ENCODE measurements around the gene ATL2.
"Not testable (repeated sequence)": the region's sequence is repeated elsewhere in the genome, so short reads cannot be mapped to it uniquely, and the experiment has no call there.

The ATL2 gene

DNA sequence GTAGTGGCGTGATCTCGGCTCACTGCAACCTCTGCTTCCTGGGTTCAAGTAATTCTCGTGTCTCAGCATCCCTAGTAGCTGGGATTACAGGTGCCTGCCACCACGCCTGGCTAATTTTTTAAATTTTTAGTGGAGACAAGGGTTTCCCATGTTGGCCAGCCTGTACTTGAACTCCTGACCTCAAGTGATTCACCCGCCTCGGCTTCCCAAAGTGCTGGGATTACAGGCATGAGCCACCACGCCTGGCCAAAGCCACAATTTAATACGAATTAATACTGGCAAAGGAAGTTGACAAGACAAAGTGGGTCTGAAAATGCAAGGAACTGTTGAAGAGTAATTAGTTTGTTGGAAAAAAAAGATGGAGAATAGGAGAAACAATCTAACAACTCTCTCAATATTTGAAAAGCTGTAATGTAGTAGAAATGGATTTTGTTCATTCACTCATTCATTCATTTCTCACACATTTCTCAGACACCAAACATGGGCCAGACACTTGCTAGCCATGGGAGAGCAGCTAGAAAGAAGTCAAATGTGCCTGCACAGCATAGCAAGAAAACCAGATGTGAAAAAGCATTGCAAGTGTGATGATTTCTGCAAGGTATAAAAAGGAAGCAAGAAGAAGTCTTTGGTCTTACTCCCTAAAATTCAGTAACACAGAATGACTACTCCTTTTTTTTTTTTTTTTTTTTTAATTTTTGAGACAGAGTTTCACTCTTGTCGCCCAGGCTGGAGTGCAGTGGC is 39.4 kb upstream of the ATL2 start:
- Histone ChIP-seq H3K27ac (ENCODE audit: insufficient read depth in 1 of 2, low read depth in 1 of 2, low read length in 2 of 2, poor library complexity in 1 of 2, severe bottlenecking in 2 of 2) (no peak overlapping the region), H3K27me3 (replicated peaks in 2 of 5; ENCODE audit: control insufficient read depth in 4 of 5, insufficient read depth in 5 of 5, low read length in 4 of 5) (peaks cover 0 to 3% (median 0%) of the 10 kb centered on the region in 5 experiments), H3K9me3 (ENCODE audit: control extremely low read depth in 1 of 5, control insufficient read depth in 4 of 5, insufficient read depth in 2 of 5, low read depth in 1 of 5, low read length in 4 of 5) (peaks cover 0 to 14% (median 11%) of the 10 kb centered on the region in 5 experiments), H3K4me1 (ENCODE audit: control extremely low read depth in 1 of 4, control insufficient read depth in 4 of 4, insufficient read depth in 4 of 4, low read length in 3 of 4) (no peaks in the 10 kb centered on the region), H3K36me3 (ENCODE audit: control insufficient read depth in 4 of 4, insufficient read depth in 4 of 4, low read length in 3 of 4) (no peaks in the 10 kb centered on the region), H3K4me3 (ENCODE audit: control insufficient read depth in 1 of 7, extremely low read depth in 1 of 7, insufficient read depth in 4 of 7, low read depth in 2 of 7, low read length in 6 of 7) (no peak overlapping the region)
- ChIA-PET CTCF (no interaction called here), POLR2A (no interaction called here)
- WGBS (ENCODE audit: insufficient coverage): 96% methylated on average over 9 of the region's 9 CpGs
- no peak for DNase-seq

GRCh38 chr2:38415728-38416291 is 38.7 kb upstream of the ATL2 start:
- WGBS (ENCODE audit: insufficient coverage): 100% methylated on average over 2 of the region's 4 CpGs
- Histone ChIP-seq H3K4me1 (ENCODE audit: control extremely low read depth in 1 of 4, control insufficient read depth in 4 of 4, insufficient read depth in 4 of 4, low read length in 3 of 4) (no peaks in the 10 kb centered on the region), H3K27me3 (replicated peaks in 2 of 5; ENCODE audit: control insufficient read depth in 4 of 5, insufficient read depth in 5 of 5, low read length in 4 of 5) (peaks cover 0 to 3% (median 0%) of the 10 kb centered on the region in 5 experiments), H3K27ac (ENCODE audit: insufficient read depth in 1 of 2, low read depth in 1 of 2, low read length in 2 of 2, poor library complexity in 1 of 2, severe bottlenecking in 2 of 2) (no peak overlapping the region), H3K36me3 (ENCODE audit: control insufficient read depth in 4 of 4, insufficient read depth in 4 of 4, low read length in 3 of 4) (no peaks in the 10 kb centered on the region), H3K4me3 (ENCODE audit: control insufficient read depth in 1 of 7, extremely low read depth in 1 of 7, insufficient read depth in 4 of 7, low read depth in 2 of 7, low read length in 6 of 7) (no peak overlapping the region), H3K9me3 (ENCODE audit: control extremely low read depth in 1 of 5, control insufficient read depth in 4 of 5, insufficient read depth in 2 of 5, low read depth in 1 of 5, low read length in 4 of 5) (peaks cover 0 to 14% (median 11%) of the 10 kb centered on the region in 5 experiments)
- ChIA-PET CTCF (no interaction called here), POLR2A (no interaction called here)
- DNase-seq: no peak

DNA sequence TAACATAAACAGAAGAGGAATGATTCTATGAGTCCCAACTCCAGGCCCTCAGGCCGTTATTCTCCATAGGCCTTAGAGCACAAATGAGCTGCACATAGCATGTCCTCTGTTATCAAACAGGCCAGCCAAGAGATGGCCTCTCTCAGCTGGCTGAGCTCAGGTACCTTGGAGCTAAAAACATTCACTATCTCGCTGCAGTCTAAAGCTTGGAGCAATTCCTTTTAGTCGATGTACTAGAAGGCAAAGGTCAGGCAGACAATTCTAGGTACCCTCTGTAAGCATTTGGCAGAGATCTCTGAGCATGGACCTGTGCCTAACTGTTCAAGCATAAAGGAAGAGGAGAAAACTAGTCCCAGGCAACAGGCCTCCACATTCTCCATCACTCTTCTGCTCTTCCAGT is 38.0 kb upstream of the ATL2 start:
- ChIA-PET POLR2A (no interaction called here), CTCF (no interaction called here)
- Histone ChIP-seq H3K27me3 (replicated peaks in 2 of 5; ENCODE audit: control insufficient read depth in 4 of 5, insufficient read depth in 5 of 5, low read length in 4 of 5) (peaks cover 0 to 3% (median 0%) of the 10 kb centered on the region in 5 experiments), H3K27ac (ENCODE audit: insufficient read depth in 1 of 2, low read depth in 1 of 2, low read length in 2 of 2, poor library complexity in 1 of 2, severe bottlenecking in 2 of 2) (no peak overlapping the region), H3K4me3 (ENCODE audit: control insufficient read depth in 1 of 7, extremely low read depth in 1 of 7, insufficient read depth in 4 of 7, low read depth in 2 of 7, low read length in 6 of 7) (no peak overlapping the region), H3K4me1 (ENCODE audit: control extremely low read depth in 1 of 4, control insufficient read depth in 4 of 4, insufficient read depth in 4 of 4, low read length in 3 of 4) (no peaks in the 10 kb centered on the region), H3K36me3 (ENCODE audit: control insufficient read depth in 4 of 4, insufficient read depth in 4 of 4, low read length in 3 of 4) (no peaks in the 10 kb centered on the region), H3K9me3 (ENCODE audit: control extremely low read depth in 1 of 5, control insufficient read depth in 4 of 5, insufficient read depth in 2 of 5, low read depth in 1 of 5, low read length in 4 of 5) (peaks cover 0 to 14% (median 11%) of the 10 kb centered on the region in 5 experiments)
- DNase-seq: no peak
- 97% methylated on average over 3 of the region's 3 CpGs for WGBS (ENCODE audit: insufficient coverage)

- CTCF ChIA-PET; H3K4me1 ChIP-seq (ENCODE audit: control extremely low read depth in 1 of 4, control insufficient read depth in 4 of 4, insufficient read depth in 4 of 4, low read length in 3 of 4): not testable (repeated sequence)
Measured at GRCh38 chr2:38412235-38412871, 35.3 kb upstream of the ATL2 start.

DNA sequence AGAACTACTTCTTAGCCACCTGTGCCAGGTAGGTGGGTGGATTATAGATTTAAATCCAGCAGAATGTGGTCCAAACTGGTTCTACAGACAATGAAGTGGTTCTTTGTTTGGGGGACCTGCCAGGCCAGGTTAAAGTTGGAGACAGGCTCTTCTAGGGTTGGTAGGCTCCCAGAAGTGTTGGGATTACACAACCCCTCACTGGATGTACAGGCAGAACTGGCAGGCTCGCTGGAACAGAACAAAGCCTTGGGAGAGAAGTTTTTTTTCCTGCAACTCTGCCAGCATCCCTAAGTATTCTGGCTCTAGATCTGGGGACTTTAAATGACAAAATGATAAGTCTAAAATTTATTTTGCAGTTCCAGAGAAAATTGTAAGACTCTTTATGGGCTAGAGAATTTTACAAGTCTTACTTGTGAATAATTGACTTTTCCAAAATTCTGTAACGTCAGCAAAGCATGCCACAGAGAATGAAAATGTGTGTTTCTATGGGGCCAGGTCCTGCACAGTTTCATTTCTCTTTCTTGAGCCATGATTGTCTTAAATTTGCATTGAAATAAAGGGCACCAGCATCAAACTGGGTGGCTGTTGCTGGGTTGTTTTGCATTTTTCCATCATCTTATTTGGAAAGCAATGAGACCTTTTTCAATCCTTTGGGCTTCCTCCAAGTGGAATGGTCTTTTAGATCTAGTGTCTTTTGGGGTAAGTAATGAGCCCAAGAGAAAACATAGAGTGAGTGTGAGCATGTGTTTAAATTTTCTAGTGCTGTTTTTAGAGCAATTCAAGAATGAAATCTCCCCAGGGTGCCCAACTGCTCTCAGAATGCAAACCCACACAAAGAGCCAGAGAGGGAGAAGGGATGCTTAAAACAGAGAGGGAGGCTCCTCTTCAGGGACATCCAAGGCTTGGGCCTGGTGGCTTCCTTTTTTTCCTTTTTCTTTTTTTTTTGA is 32.4 kb upstream of the ATL2 start:
- 100% methylated on average over 1 of the region's 2 CpGs for WGBS (ENCODE audit: insufficient coverage)
- Histone ChIP-seq H3K4me1 (ENCODE audit: control extremely low read depth in 1 of 4, control insufficient read depth in 4 of 4, insufficient read depth in 4 of 4, low read length in 3 of 4) (no peaks in the 10 kb centered on the region), H3K27ac (ENCODE audit: insufficient read depth in 1 of 2, low read depth in 1 of 2, low read length in 2 of 2, poor library complexity in 1 of 2, severe bottlenecking in 2 of 2) (no peak overlapping the region), H3K4me3 (ENCODE audit: control insufficient read depth in 1 of 7, extremely low read depth in 1 of 7, insufficient read depth in 4 of 7, low read depth in 2 of 7, low read length in 6 of 7) (no peak overlapping the region), H3K36me3 (ENCODE audit: control insufficient read depth in 4 of 4, insufficient read depth in 4 of 4, low read length in 3 of 4) (no peaks in the 10 kb centered on the region), H3K9me3 (ENCODE audit: control extremely low read depth in 1 of 5, control insufficient read depth in 4 of 5, insufficient read depth in 2 of 5, low read depth in 1 of 5, low read length in 4 of 5) (peaks cover 0 to 14% (median 11%) of the 10 kb centered on the region in 5 experiments), H3K27me3 (replicated peaks in 2 of 5; ENCODE audit: control insufficient read depth in 4 of 5, insufficient read depth in 5 of 5, low read length in 4 of 5) (no peaks in the 10 kb centered on the region)
- no peak for DNase-seq
- POLR2A ChIA-PET: no interaction called here
- CTCF ChIA-PET: no interaction called here

More at GRCh38 chr2:38412235-38412871, 35.3 kb upstream of the ATL2 start:
- H3K36me3 ChIP-seq (ENCODE audit: control insufficient read depth in 4 of 4, insufficient read depth in 4 of 4, low read length in 3 of 4); H3K27ac ChIP-seq (ENCODE audit: insufficient read depth in 1 of 2, low read depth in 1 of 2, low read length in 2 of 2, poor library complexity in 1 of 2, severe bottlenecking in 2 of 2); H3K27me3 ChIP-seq (replicated peaks in 2 of 5; ENCODE audit: control insufficient read depth in 4 of 5, insufficient read depth in 5 of 5, low read length in 4 of 5); H3K4me3 ChIP-seq (ENCODE audit: control insufficient read depth in 1 of 7, extremely low read depth in 1 of 7, insufficient read depth in 4 of 7, low read depth in 2 of 7, low read length in 6 of 7); POLR2A ChIA-PET; DNase-seq: not testable (repeated sequence)
- peaks cover 0 to 14% (median 11%) of the 10 kb centered on the region in 5 experiments for H3K9me3 ChIP-seq (ENCODE audit: control extremely low read depth in 1 of 5, control insufficient read depth in 4 of 5, insufficient read depth in 2 of 5, low read depth in 1 of 5, low read length in 4 of 5)
- 86% methylated on average over 2 of the region's 4 CpGs for WGBS (ENCODE audit: insufficient coverage)

DNA sequence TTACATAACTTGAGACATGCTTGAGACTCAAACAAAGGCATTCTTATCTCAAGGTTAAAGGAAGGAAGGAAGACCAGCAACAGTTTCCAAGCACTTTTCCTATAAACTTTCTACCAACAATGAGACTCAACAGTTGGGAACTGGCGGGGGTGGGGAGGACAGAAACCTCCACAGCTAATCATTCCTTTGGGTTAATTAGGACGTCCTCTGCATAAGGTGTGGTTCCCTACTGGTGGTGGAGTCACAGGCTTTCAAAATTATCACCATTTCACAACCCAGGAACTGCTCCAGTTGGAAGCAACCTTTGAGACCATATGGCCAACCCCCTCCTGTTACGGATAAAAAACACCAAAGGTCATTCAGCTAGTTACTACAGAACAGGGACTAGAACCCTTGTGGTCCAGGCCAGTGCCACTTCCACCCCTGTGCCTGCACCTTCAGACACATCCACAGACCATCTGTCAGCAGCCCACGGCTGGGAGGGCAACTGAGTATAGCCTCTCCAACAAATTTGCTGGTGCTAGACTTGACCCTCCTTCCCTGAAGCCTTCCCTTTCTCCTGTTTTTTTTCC is 30.1 kb upstream of the ATL2 start:
- no peaks in the 10 kb centered on the region for H3K4me1 ChIP-seq (ENCODE audit: control extremely low read depth in 1 of 4, control insufficient read depth in 4 of 4, insufficient read depth in 4 of 4, low read length in 3 of 4)
- no peak overlapping the region for H3K4me3 ChIP-seq (ENCODE audit: control insufficient read depth in 1 of 7, extremely low read depth in 1 of 7, insufficient read depth in 4 of 7, low read depth in 2 of 7, low read length in 6 of 7)
- no peak overlapping the region for H3K27ac ChIP-seq (ENCODE audit: insufficient read depth in 1 of 2, low read depth in 1 of 2, low read length in 2 of 2, poor library complexity in 1 of 2, severe bottlenecking in 2 of 2)
- no peak for DNase-seq
- 95% methylated on average over 2 of the region's 4 CpGs for WGBS (ENCODE audit: insufficient coverage)
- CTCF ChIA-PET: interaction anchor here (0.5 kb wide), 1 partner anchor 91 kb away, joined by 3 read pairs; no protein-coding TSS in a partner anchor
- H3K9me3 ChIP-seq (ENCODE audit: control extremely low read depth in 1 of 5, control insufficient read depth in 4 of 5, insufficient read depth in 2 of 5, low read depth in 1 of 5, low read length in 4 of 5): peaks cover 0 to 5% (median 3%) of the 10 kb centered on the region in 5 experiments
- POLR2A ChIA-PET: no interaction called here
- H3K27me3 ChIP-seq (replicated peaks in 2 of 5; ENCODE audit: control insufficient read depth in 4 of 5, insufficient read depth in 5 of 5, low read length in 4 of 5): no peaks in the 10 kb centered on the region
- H3K36me3 ChIP-seq (ENCODE audit: control insufficient read depth in 4 of 4, insufficient read depth in 4 of 4, low read length in 3 of 4): no peaks in the 10 kb centered on the region

All from common myeloid progenitor, CD34-positive (primary cell).